Measurements from ENCODE around the gene ERICH6B.

The ERICH6B gene

GRCh38 chr13:45538382-45538781 is 77.2 kb downstream of the ERICH6B start:
- TF ChIP-seq CTCF (IDR thresholded peaks at IDR 0.05; ENCODE audit: unreplicated experiment in 3 of 3): no peak
- no peaks in the 10 kb centered on the region for H3K9me3 Mint-ChIP-seq
- no peak overlapping the region for H3K4me3 Mint-ChIP-seq
- H3K27ac Mint-ChIP-seq: no peak overlapping the region
- peaks cover 29% of the 10 kb centered on the region for H3K36me3 Mint-ChIP-seq (ENCODE audit: low read depth)
- H3K4me1 Mint-ChIP-seq: no peaks in the 10 kb centered on the region
- peaks cover under 1% of the 10 kb centered on the region for H3K27me3 Mint-ChIP-seq (ENCODE audit: low read depth)

- Mint-ChIP-seq H3K4me3 (no peak overlapping the region), H3K36me3 (ENCODE audit: low read depth) (peaks cover 38% of the 10 kb centered on the region), H3K9me3 (no peaks in the 10 kb centered on the region), H3K27me3 (ENCODE audit: low read depth) (no peaks in the 10 kb centered on the region), H3K27ac (no peak overlapping the region), H3K4me1 (no peaks in the 10 kb centered on the region)
- no peak for TF ChIP-seq CTCF (IDR thresholded peaks at IDR 0.05; ENCODE audit: unreplicated experiment in 3 of 3)
Measured at GRCh38 chr13:45537516-45537915, 78.0 kb downstream of the ERICH6B start.

- no peaks in the 10 kb centered on the region for H3K4me1 Mint-ChIP-seq
- TF ChIP-seq CTCF (IDR thresholded peaks at IDR 0.05; ENCODE audit: unreplicated experiment in 3 of 3): no peak
- H3K9me3 Mint-ChIP-seq: no peaks in the 10 kb centered on the region
- peaks cover 48% of the 10 kb centered on the region for H3K36me3 Mint-ChIP-seq (ENCODE audit: low read depth)
- no peak overlapping the region for H3K4me3 Mint-ChIP-seq
- no peaks in the 10 kb centered on the region for H3K27me3 Mint-ChIP-seq (ENCODE audit: low read depth)
- no peak overlapping the region for H3K27ac Mint-ChIP-seq
Measured at GRCh38 chr13:45536224-45536623, 79.3 kb downstream of the ERICH6B start.

GRCh38 chr13:45534604-45535003 is 80.9 kb downstream of the ERICH6B start:
- no peaks in the 10 kb centered on the region for H3K4me1 Mint-ChIP-seq
- H3K36me3 Mint-ChIP-seq (ENCODE audit: low read depth): peaks cover 61% of the 10 kb centered on the region
- H3K4me3 Mint-ChIP-seq: no peak overlapping the region
- no peaks in the 10 kb centered on the region for H3K9me3 Mint-ChIP-seq
- H3K27ac Mint-ChIP-seq: no peak overlapping the region
- no peaks in the 10 kb centered on the region for H3K27me3 Mint-ChIP-seq (ENCODE audit: low read depth)
- TF ChIP-seq CTCF (IDR thresholded peaks at IDR 0.05; ENCODE audit: unreplicated experiment in 3 of 3): no peak

- Mint-ChIP-seq H3K27ac (no peak overlapping the region), H3K4me1 (no peaks in the 10 kb centered on the region), H3K36me3 (ENCODE audit: low read depth) (peaks cover 69% of the 10 kb centered on the region), H3K4me3 (no peak overlapping the region), H3K9me3 (no peaks in the 10 kb centered on the region), H3K27me3 (ENCODE audit: low read depth) (no peaks in the 10 kb centered on the region)
- no peak for TF ChIP-seq CTCF (IDR thresholded peaks at IDR 0.05; ENCODE audit: unreplicated experiment in 3 of 3)
Measured at GRCh38 chr13:45529758-45530157, 85.8 kb downstream of the ERICH6B start.

GRCh38 chr13:45527699-45528462 is 87.7 kb downstream of the ERICH6B start:
- H3K4me1 Mint-ChIP-seq: no peaks in the 10 kb centered on the region
- TF ChIP-seq CTCF (IDR thresholded peaks at IDR 0.05; ENCODE audit: unreplicated experiment in 3 of 3): no peak
- peaks cover 62% of the 10 kb centered on the region for H3K36me3 Mint-ChIP-seq (ENCODE audit: low read depth)
- no peaks in the 10 kb centered on the region for H3K27me3 Mint-ChIP-seq (ENCODE audit: low read depth)
- H3K27ac Mint-ChIP-seq: no peak overlapping the region
- H3K9me3 Mint-ChIP-seq: no peaks in the 10 kb centered on the region
- H3K4me3 Mint-ChIP-seq: no peak overlapping the region

Measured in nephron (organoid).